ENCODE results near the gene BLNK. TPM values are rescaled to one million over a fixed set of nuclear protein-coding genes. Genes with fewer than 3 reads are reported as not detected.

BLNK gene
- polyA plus RNA-seq, 2 of the 4 experiments (the other 2 are of a cell fraction): not detected

- no peak for TF ChIP-seq REST (IDR thresholded peaks at IDR 0.05)
- no peak for TF ChIP-seq ZFP36 (IDR thresholded peaks at IDR 0.05; ENCODE audit: borderline replicate concordance, partially characterized antibody)
- no peak for TF ChIP-seq KDM5A (IDR thresholded peaks at IDR 0.05)
- TF ChIP-seq USF2 (IDR thresholded peaks at IDR 0.05): no peak
- TF ChIP-seq HOXB13 (CRISPR knock-in tag; IDR thresholded peaks at IDR 0.05; ENCODE audit: low read depth): no peak
- no peak for TF ChIP-seq PBX3 (IDR thresholded peaks at IDR 0.05)
- TF ChIP-seq PHF8 (IDR thresholded peaks at IDR 0.05; ENCODE audit: borderline replicate concordance, low read depth): no peak
- TF ChIP-seq JUN (IDR thresholded peaks at IDR 0.05): no peak
- no peak for TF ChIP-seq NR3C1 (IDR thresholded peaks at IDR 0.05)
- no peak for TF ChIP-seq POLR2A (IDR thresholded peaks at IDR 0.05; ENCODE audit: low read length)
- no peak for TF ChIP-seq ZNF302 (CRISPR knock-in tag; IDR thresholded peaks at IDR 0.05)
- TF ChIP-seq KDM1A (IDR thresholded peaks at IDR 0.05; ENCODE audit: low read depth): no peak
- no peak for TF ChIP-seq MAX (IDR thresholded peaks at IDR 0.05)
- TF ChIP-seq HMGXB4 (CRISPR knock-in tag; IDR thresholded peaks at IDR 0.05; ENCODE audit: borderline replicate concordance): no peak
- no peak for TF ChIP-seq ELK1 (IDR thresholded peaks at IDR 0.05; ENCODE audit: low read depth, low read length)
- no peak for TF ChIP-seq HDAC2 (IDR thresholded peaks at IDR 0.05)
- no peak for TF ChIP-seq SMC3 (IDR thresholded peaks at IDR 0.05)
- no peak for TF ChIP-seq TFCP2L1 (CRISPR knock-in tag; IDR thresholded peaks at IDR 0.05)
- POLR2A ChIA-PET: no interaction called here
- H3K4me2 ChIP-seq: no peak overlapping the region
- FAIRE-seq (no peak), DNase-seq (ENCODE audit: low read depth in 1 of 2, low spot score in 1 of 2) (no peak), ATAC-seq (no peak)
- no peaks in the 10 kb centered on the region for H3K9me3 ChIP-seq
- H3K27ac ChIP-seq: no peak overlapping the region
- no peak overlapping the region for H3K4me3 ChIP-seq
- CTCF ChIA-PET: interaction anchor here (1.0 kb wide), 1 partner anchor 10 kb away, joined by 3 read pairs; no protein-coding TSS in a partner anchor
- peaks cover 12% of the 10 kb centered on the region for H3K4me1 ChIP-seq
- 26% methylated on average over 2 of the region's 2 CpGs for WGBS (ENCODE audit: missing lambda C conversion rate)
Observed at GRCh38 chr10:96283351-96283750, 12.0 kb upstream of the BLNK start.

- POLR2A ChIA-PET: no interaction called here
- FAIRE-seq: no peak
- no peak for DNase-seq (ENCODE audit: low read depth in 1 of 2, low spot score in 1 of 2)
- ATAC-seq: no peak
- Histone ChIP-seq H3K4me3 (no peak overlapping the region), H3K4me1 (no peaks in the 10 kb centered on the region), H3K9me3 (no peaks in the 10 kb centered on the region), H3K27ac (no peak overlapping the region), H3K4me2 (no peak overlapping the region)
- CTCF ChIA-PET: interaction anchor here (1.3 kb wide), 1 partner anchor 52 kb away, joined by 4 read pairs; no protein-coding TSS in a partner anchor
- WGBS (ENCODE audit: missing lambda C conversion rate): 33% methylated on average over 3 of the region's 3 CpGs
- TF ChIP-seq REST (IDR thresholded peaks at IDR 0.05) (no peak), TP53 (CRISPR knock-in tag; IDR thresholded peaks at IDR 0.05) (no peak), JUNB (IDR thresholded peaks at IDR 0.05) (no peak), RARB (CRISPR knock-in tag; IDR thresholded peaks at IDR 0.05) (no peak), MAZ (IDR thresholded peaks at IDR 0.05; ENCODE audit: borderline replicate concordance, low read depth, low read length) (no peak), POLR2A (IDR thresholded peaks at IDR 0.05; ENCODE audit: low read length) (no peak), HEYL (CRISPR knock-in tag; IDR thresholded peaks at IDR 0.05) (no peak), TFCP2L1 (CRISPR knock-in tag; IDR thresholded peaks at IDR 0.05) (no peak), RAD21 (conservative IDR thresholded peaks at IDR 0.05 in 1 of 2, IDR thresholded peaks at IDR 0.05 in 1 of 2) (no peak), BHLHE40 (IDR thresholded peaks at IDR 0.05; ENCODE audit: low read depth, low read length) (no peak), PHF8 (IDR thresholded peaks at IDR 0.05; ENCODE audit: borderline replicate concordance, low read depth) (no peak)
Observed at GRCh38 chr10:96281444-96282029, 10.2 kb upstream of the BLNK start.
